ENCODE results near the gene SLC13A4.

Gene SLC13A4

DNA sequence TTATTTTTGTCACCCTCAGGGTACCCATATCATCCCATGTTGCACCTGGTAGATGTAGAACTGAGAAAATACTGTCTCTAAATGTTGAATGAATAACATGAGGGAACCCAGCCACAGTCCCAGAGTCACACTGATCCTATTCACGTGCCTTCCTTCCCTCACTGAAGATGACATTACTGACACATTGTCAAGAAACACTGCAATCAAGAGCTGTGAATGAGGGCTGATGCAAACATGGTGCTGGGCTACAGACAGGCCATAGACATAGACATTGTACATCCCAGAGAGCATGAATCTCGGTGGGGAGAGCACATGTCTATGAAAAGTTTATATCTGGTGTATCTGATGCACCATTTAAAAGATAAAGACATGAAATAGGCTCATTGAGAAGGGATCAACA lies 9.8 kb downstream of the SLC13A4 start:
- no peak overlapping the region for H2AFZ ChIP-seq (ENCODE audit: low read length, unreplicated experiment)
- no peak overlapping the region for H3K4me3 ChIP-seq (ENCODE audit: low read depth, low read length)
- H3K27ac ChIP-seq (ENCODE audit: low read depth, low read length), result no peak overlapping the region
- no peaks in the 10 kb centered on the region for H3K27me3 ChIP-seq (ENCODE audit: insufficient read depth, low read length)
- peaks cover 34% of the 10 kb centered on the region for H3K4me1 ChIP-seq (ENCODE audit: control insufficient read depth, insufficient read depth, low read length, unreplicated experiment)
- no peaks in the 10 kb centered on the region for H3K36me3 ChIP-seq (ENCODE audit: insufficient read depth, low read length)
- H3K79me2 ChIP-seq (ENCODE audit: control insufficient read depth, insufficient read depth, low read length, unreplicated experiment), result no peaks in the 10 kb centered on the region

- Histone ChIP-seq H3K4me3 (ENCODE audit: low read depth, low read length) (no peak overlapping the region), H3K79me2 (ENCODE audit: control insufficient read depth, insufficient read depth, low read length, unreplicated experiment) (no peaks in the 10 kb centered on the region), H3K36me3 (ENCODE audit: insufficient read depth, low read length) (no peaks in the 10 kb centered on the region), H3K4me1 (ENCODE audit: control insufficient read depth, insufficient read depth, low read length, unreplicated experiment) (peaks cover 37% of the 10 kb centered on the region), H3K27ac (ENCODE audit: low read depth, low read length) (no peak overlapping the region), H2AFZ (ENCODE audit: low read length, unreplicated experiment) (no peak overlapping the region), H3K27me3 (ENCODE audit: insufficient read depth, low read length) (no peaks in the 10 kb centered on the region)
Observed at GRCh38 chr7:135717693-135718092, 10.3 kb downstream of the SLC13A4 start.

DNA sequence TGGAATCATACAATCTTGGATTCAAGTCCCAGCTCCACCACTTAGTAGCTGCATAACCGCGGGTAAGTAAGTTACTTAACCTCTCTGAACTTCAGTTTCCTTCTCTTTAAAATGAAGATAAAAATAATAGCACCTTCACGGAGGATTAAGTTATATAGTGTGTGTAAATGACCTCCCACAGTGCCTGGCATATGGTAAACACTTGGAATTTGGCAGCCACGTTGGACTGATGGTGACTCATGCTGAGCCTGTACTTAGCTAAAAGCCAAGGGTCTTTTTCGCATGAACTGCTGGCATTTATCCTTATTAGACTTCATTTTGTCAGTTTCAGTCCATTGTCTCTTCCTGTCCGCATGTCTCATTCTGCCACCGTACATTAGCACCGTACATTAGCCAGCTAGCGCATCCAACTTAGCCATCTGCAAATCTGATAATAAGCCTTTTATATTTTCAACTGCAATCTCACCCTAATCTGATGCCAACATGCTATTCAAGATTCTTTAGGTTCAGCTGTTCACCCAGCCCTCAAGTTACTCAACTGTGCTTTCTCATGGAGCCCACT lies 11.2 kb downstream of the SLC13A4 start:
- H3K79me2 ChIP-seq (ENCODE audit: control insufficient read depth, insufficient read depth, low read length, unreplicated experiment), result no peaks in the 10 kb centered on the region
- peak overlapping the region; percentile 23 for H3K27ac ChIP-seq (ENCODE audit: low read depth, low read length)
- H2AFZ ChIP-seq (ENCODE audit: low read length, unreplicated experiment), result peak overlapping the region; percentile 15
- H3K36me3 ChIP-seq (ENCODE audit: insufficient read depth, low read length), result no peaks in the 10 kb centered on the region
- H3K4me3 ChIP-seq (ENCODE audit: low read depth, low read length), result no peak overlapping the region
- no peaks in the 10 kb centered on the region for H3K27me3 ChIP-seq (ENCODE audit: insufficient read depth, low read length)
- peaks cover 42% of the 10 kb centered on the region for H3K4me1 ChIP-seq (ENCODE audit: control insufficient read depth, insufficient read depth, low read length, unreplicated experiment)

- Histone ChIP-seq H3K4me1 (ENCODE audit: control insufficient read depth, insufficient read depth, low read length, unreplicated experiment) (peaks cover 48% of the 10 kb centered on the region), H3K79me2 (ENCODE audit: control insufficient read depth, insufficient read depth, low read length, unreplicated experiment) (no peaks in the 10 kb centered on the region), H3K4me3 (ENCODE audit: low read depth, low read length) (no peak overlapping the region), H2AFZ (ENCODE audit: low read length, unreplicated experiment) (no peak overlapping the region), H3K27ac (ENCODE audit: low read depth, low read length) (no peak overlapping the region), H3K36me3 (ENCODE audit: insufficient read depth, low read length) (no peaks in the 10 kb centered on the region), H3K27me3 (ENCODE audit: insufficient read depth, low read length) (no peaks in the 10 kb centered on the region)
Observed at GRCh38 chr7:135715673-135716072, 12.3 kb downstream of the SLC13A4 start.

GRCh38 chr7:135715055-135715522 lies 12.9 kb downstream of the SLC13A4 start:
- H3K4me3 ChIP-seq (ENCODE audit: low read depth, low read length), result 0 out of 2 replicates have a peak overlapping the region, but pooled peaks have one; percentile 24
- no peaks in the 10 kb centered on the region for H3K36me3 ChIP-seq (ENCODE audit: insufficient read depth, low read length)
- H3K27me3 ChIP-seq (ENCODE audit: insufficient read depth, low read length), result no peaks in the 10 kb centered on the region
- no peaks in the 10 kb centered on the region for H3K79me2 ChIP-seq (ENCODE audit: control insufficient read depth, insufficient read depth, low read length, unreplicated experiment)
- peak overlapping the region; percentile 12; the same call in 1 of the 2 replicates for H3K27ac ChIP-seq (ENCODE audit: low read depth, low read length)
- H3K4me1 ChIP-seq (ENCODE audit: control insufficient read depth, insufficient read depth, low read length, unreplicated experiment), result peaks cover 48% of the 10 kb centered on the region
- H2AFZ ChIP-seq (ENCODE audit: low read length, unreplicated experiment), result no peak overlapping the region

- peaks cover 48% of the 10 kb centered on the region for H3K4me1 ChIP-seq (ENCODE audit: control insufficient read depth, insufficient read depth, low read length, unreplicated experiment)
- H3K27ac ChIP-seq (ENCODE audit: low read depth, low read length), result peak overlapping the region; percentile 59
- H3K4me3 ChIP-seq (ENCODE audit: low read depth, low read length), result peak overlapping the region; percentile 24; the same call in 1 of the 2 replicates
- no peaks in the 10 kb centered on the region for H3K27me3 ChIP-seq (ENCODE audit: insufficient read depth, low read length)
- H3K36me3 ChIP-seq (ENCODE audit: insufficient read depth, low read length), result no peaks in the 10 kb centered on the region
- peak overlapping the region; percentile 19 for H2AFZ ChIP-seq (ENCODE audit: low read length, unreplicated experiment)
- H3K79me2 ChIP-seq (ENCODE audit: control insufficient read depth, insufficient read depth, low read length, unreplicated experiment), result no peaks in the 10 kb centered on the region
Observed at GRCh38 chr7:135714534-135715009, 13.4 kb downstream of the SLC13A4 start.

- H3K4me3 ChIP-seq (ENCODE audit: low read depth, low read length), result peak overlapping the region; percentile 23; the same call in 1 of the 2 replicates
- no peaks in the 10 kb centered on the region for H3K27me3 ChIP-seq (ENCODE audit: insufficient read depth, low read length)
- H3K79me2 ChIP-seq (ENCODE audit: control insufficient read depth, insufficient read depth, low read length, unreplicated experiment), result no peaks in the 10 kb centered on the region
- no peaks in the 10 kb centered on the region for H3K36me3 ChIP-seq (ENCODE audit: insufficient read depth, low read length)
- H3K4me1 ChIP-seq (ENCODE audit: control insufficient read depth, insufficient read depth, low read length, unreplicated experiment), result peaks cover 48% of the 10 kb centered on the region
- H2AFZ ChIP-seq (ENCODE audit: low read length, unreplicated experiment), result peak overlapping the region; percentile 19
- H3K27ac ChIP-seq (ENCODE audit: low read depth, low read length), result peak overlapping the region; percentile 59
Observed at GRCh38 chr7:135713836-135714470, 14.0 kb downstream of the SLC13A4 start.

GRCh38 chr7:135712796-135713195 lies 15.2 kb downstream of the SLC13A4 start:
- Histone ChIP-seq H3K79me2 (ENCODE audit: control insufficient read depth, insufficient read depth, low read length, unreplicated experiment) (no peaks in the 10 kb centered on the region), H2AFZ (ENCODE audit: low read length, unreplicated experiment) (no peak overlapping the region), H3K36me3 (ENCODE audit: insufficient read depth, low read length) (no peaks in the 10 kb centered on the region), H3K4me3 (ENCODE audit: low read depth, low read length) (no peak overlapping the region), H3K27ac (ENCODE audit: low read depth, low read length) (no peak overlapping the region), H3K27me3 (ENCODE audit: insufficient read depth, low read length) (no peaks in the 10 kb centered on the region), H3K4me1 (ENCODE audit: control insufficient read depth, insufficient read depth, low read length, unreplicated experiment) (peaks cover 48% of the 10 kb centered on the region)

GRCh38 chr7:135712182-135712782 lies 15.7 kb downstream of the SLC13A4 start:
- H3K4me3 ChIP-seq (ENCODE audit: low read depth, low read length), result no peak overlapping the region
- H3K27ac ChIP-seq (ENCODE audit: low read depth, low read length), result no peak overlapping the region
- H3K79me2 ChIP-seq (ENCODE audit: control insufficient read depth, insufficient read depth, low read length, unreplicated experiment), result no peaks in the 10 kb centered on the region
- peaks cover 48% of the 10 kb centered on the region for H3K4me1 ChIP-seq (ENCODE audit: control insufficient read depth, insufficient read depth, low read length, unreplicated experiment)
- H2AFZ ChIP-seq (ENCODE audit: low read length, unreplicated experiment), result no peak overlapping the region
- H3K36me3 ChIP-seq (ENCODE audit: insufficient read depth, low read length), result no peaks in the 10 kb centered on the region
- H3K27me3 ChIP-seq (ENCODE audit: insufficient read depth, low read length), result no peaks in the 10 kb centered on the region

DNA sequence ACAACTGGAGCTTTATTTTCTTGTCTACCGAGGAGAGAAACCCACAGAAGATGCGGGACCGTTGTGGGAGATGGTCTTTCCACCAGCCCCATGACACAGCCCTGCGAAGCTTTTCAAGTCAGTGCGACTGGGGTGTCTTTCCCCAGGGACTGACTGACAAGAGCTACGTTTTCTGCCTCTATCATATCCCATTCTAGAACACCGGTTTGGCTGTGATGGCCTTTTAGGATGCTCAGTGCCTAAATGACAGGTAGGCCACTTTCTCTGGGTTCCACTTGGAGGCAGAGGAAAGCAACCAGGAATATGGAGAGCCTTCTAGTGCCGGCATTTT lies 16.9 kb downstream of the SLC13A4 start:
- Histone ChIP-seq H3K27ac (ENCODE audit: low read depth, low read length) (no peak overlapping the region), H2AFZ (ENCODE audit: low read length, unreplicated experiment) (no peak overlapping the region), H3K36me3 (ENCODE audit: insufficient read depth, low read length) (no peaks in the 10 kb centered on the region), H3K27me3 (ENCODE audit: insufficient read depth, low read length) (no peaks in the 10 kb centered on the region), H3K79me2 (ENCODE audit: control insufficient read depth, insufficient read depth, low read length, unreplicated experiment) (no peaks in the 10 kb centered on the region), H3K4me1 (ENCODE audit: control insufficient read depth, insufficient read depth, low read length, unreplicated experiment) (peaks cover 44% of the 10 kb centered on the region), H3K4me3 (ENCODE audit: low read depth, low read length) (no peak overlapping the region)

Data from ACC112 (cell line).